ENCODE measurements around the gene PLCH2. TPM values are rescaled to one million over a fixed set of nuclear protein-coding genes. Genes with fewer than 3 reads are reported as not detected.

PLCH2 gene
- total and polyA plus RNA-seq, 4 donors: 0.33 to 1.3 (median 1.0) TPM; not detected in 1

- Histone ChIP-seq H3K36me3 (ENCODE audit: control insufficient read depth in 4 of 4, insufficient read depth in 3 of 4, low read depth in 1 of 4, low read length in 3 of 4) (no peaks in the 10 kb centered on the region), H3K27me3 (ENCODE audit: control insufficient read depth in 4 of 4, insufficient read depth in 4 of 4, low read length in 3 of 4) (no peaks in the 10 kb centered on the region), H3K9me3 (ENCODE audit: control insufficient read depth in 4 of 4, low read length in 3 of 4) (no peaks in the 10 kb centered on the region), H3K9ac (ENCODE audit: low read depth in 1 of 2, low read length in 2 of 2) (no peak overlapping the region), H3K4me3 (ENCODE audit: low read depth in 1 of 3, low read length in 3 of 3) (no peak overlapping the region), H3K27ac (ENCODE audit: low read depth in 1 of 2, low read length in 2 of 2) (no peak overlapping the region), H3K4me1 (ENCODE audit: control insufficient read depth in 4 of 4, insufficient read depth in 4 of 4, low read length in 3 of 4) (peaks cover 5 to 14% (median 12%) of the 10 kb centered on the region in 4 donors)
- no peak for DNase-seq (ENCODE audit: low spot score)
- TF ChIP-seq RAD21 (IDR thresholded peaks at IDR 0.05): no peak
- TF ChIP-seq RXRA (IDR thresholded peaks at IDR 0.05): no peak
- TF ChIP-seq ATF3 (IDR thresholded peaks at IDR 0.05): no peak
- TF ChIP-seq CTCF (IDR thresholded peaks at IDR 0.05; ENCODE audit: low read depth, low read length, missing input control): no peak
- TF ChIP-seq FOXA1 (IDR thresholded peaks at IDR 0.05): no peak
- TF ChIP-seq HNF4A (conservative IDR thresholded peaks at IDR 0.05): no peak
- no peak for TF ChIP-seq REST (IDR thresholded peaks at IDR 0.05)
- no peak for TF ChIP-seq MAX (IDR thresholded peaks at IDR 0.05)
- no peak for TF ChIP-seq GABPA (IDR thresholded peaks at IDR 0.05 in 1 of 2, conservative IDR thresholded peaks at IDR 0.05 in 1 of 2)
- no peak for TF ChIP-seq NR2F2 (IDR thresholded peaks at IDR 0.05)
- no peak for TF ChIP-seq FOXA2 (IDR thresholded peaks at IDR 0.05)
- WGBS: 87% methylated on average over 10 of the region's 10 CpGs
Observed at GRCh38 chr1:2481885-2482284, 5.8 kb downstream of the PLCH2 start.

GRCh38 chr1:2482588-2482987, 6.5 kb downstream of the PLCH2 start:
- H3K9me3 ChIP-seq (ENCODE audit: control insufficient read depth in 4 of 4, low read length in 3 of 4): no peaks in the 10 kb centered on the region
- WGBS: 95% methylated on average over 11 of the region's 11 CpGs

More at GRCh38 chr1:2482588-2482987, 6.5 kb downstream of the PLCH2 start:
- no peak overlapping the region for H3K4me3 ChIP-seq (ENCODE audit: low read depth in 1 of 3, low read length in 3 of 3)
- no peaks in the 10 kb centered on the region for H3K27me3 ChIP-seq (ENCODE audit: control insufficient read depth in 4 of 4, insufficient read depth in 4 of 4, low read length in 3 of 4)
- no peak overlapping the region for H3K27ac ChIP-seq (ENCODE audit: low read depth in 1 of 2, low read length in 2 of 2)
- peaks cover 3 to 9% (median 9%) of the 10 kb centered on the region in 4 donors for H3K4me1 ChIP-seq (ENCODE audit: control insufficient read depth in 4 of 4, insufficient read depth in 4 of 4, low read length in 3 of 4)
- H3K9ac ChIP-seq (ENCODE audit: low read depth in 1 of 2, low read length in 2 of 2): no peak overlapping the region
- TF ChIP-seq RAD21 (IDR thresholded peaks at IDR 0.05) (no peak), REST (IDR thresholded peaks at IDR 0.05) (peak; percentile 45)
- DNase-seq (ENCODE audit: low spot score): no peak
- H3K36me3 ChIP-seq (ENCODE audit: control insufficient read depth in 4 of 4, insufficient read depth in 3 of 4, low read depth in 1 of 4, low read length in 3 of 4): no peaks in the 10 kb centered on the region

All from liver (tissue), 9 donors.